Thyroid gland (tissue), 4 donors: Measurements from ENCODE around the gene EYA3.

Source experiments
- CTCF ChIP-seq, 6 experiments: fragments of 200-600 bp in 3 of 6; fragments of 450-650 bp in 3 of 6; sonication (generic) in 3 of 6; IDR thresholded peaks; one replicate each; pipeline ENCODE4 v1.5.1; 2016 to 2019; ENCODE audit warnings: antibody characterized with exemption in 6 of 6, mild to moderate bottlenecking in 2 of 6, inconsistent platforms in 1 of 6, moderate library complexity in 1 of 6
- POLR2A ChIP-seq, 2 donors: fragments of 450-650 bp; IDR thresholded peaks; one replicate each; pipeline ENCODE4 v1.6.1; 2017; ENCODE audit warnings: antibody characterized with exemption in 2 of 2, mild to moderate bottlenecking in 2 of 2, moderate library complexity in 1 of 2

- TF ChIP-seq CTCF (IDR thresholded peaks at IDR 0.05) (no peak), POLR2A (IDR thresholded peaks at IDR 0.05) (no peak)
Observed at GRCh38 chr1:28104866-28105467, 16.6 kb upstream of the EYA3 start.
